Measurements from ENCODE around the gene SLC26A6. TPM values are rescaled to one million over a fixed set of nuclear protein-coding genes. Genes with fewer than 3 reads are reported as not detected.

SLC26A6 gene
- total RNA-seq, 1 experiment from 2014 or later, result 32.1 TPM

- DNase-seq (ENCODE audit: low spot score), result no peak
These were observed 1.5 kb downstream of the SLC26A6 start for GRCh38 chr3:48633743-48634142.

GRCh38 chr3:48633256-48633655 is 2.0 kb downstream of the SLC26A6 start:
- no peak for DNase-seq (ENCODE audit: low spot score)

- DNase-seq (ENCODE audit: low spot score), result no peak
These were observed 3.5 kb downstream of the SLC26A6 start for GRCh38 chr3:48631516-48632448.

- no peak for DNase-seq (ENCODE audit: low spot score)
These were observed 4.4 kb downstream of the SLC26A6 start for GRCh38 chr3:48630833-48631232.

- DNase-seq (ENCODE audit: low spot score), result no peak
These were observed 4.9 kb downstream of the SLC26A6 start for GRCh38 chr3:48630407-48630806.

- no peak for DNase-seq (ENCODE audit: low spot score)
These were observed 5.4 kb downstream of the SLC26A6 start for GRCh38 chr3:48629894-48630293.

- no peak for DNase-seq (ENCODE audit: low spot score)
These were observed 6.8 kb downstream of the SLC26A6 start for GRCh38 chr3:48628277-48629017.

GRCh38 chr3:48625600-48625999 is 9.7 kb downstream of the SLC26A6 start:
- DNase-seq (ENCODE audit: low spot score), result no peak

GRCh38 chr3:48624767-48625166 is 10.5 kb downstream of the SLC26A6 start:
- DNase-seq (ENCODE audit: low spot score), result no peak

- peak; percentile 13 for DNase-seq (ENCODE audit: low spot score)
These were observed 11.3 kb downstream of the SLC26A6 start for GRCh38 chr3:48623851-48624547.

- DNase-seq (ENCODE audit: low spot score), result no peak
These were observed 13.8 kb downstream of the SLC26A6 start, which contains the start of gene TMEM89 for GRCh38 chr3:48621461-48621869. TSS of gene TMEM89 (minus strand) at chr3:48621769. CDS start at chr3:48621756, 13 bp downstream.

GRCh38 chr3:48619541-48620524 is 15.4 kb downstream of the SLC26A6 start:
- DNase-seq (ENCODE audit: low spot score), result no peak

- no peak for DNase-seq (ENCODE audit: low spot score)
These were observed 17.7 kb downstream of the SLC26A6 start for GRCh38 chr3:48617559-48617958.

- no peak for DNase-seq (ENCODE audit: low spot score)
These were observed 21.2 kb downstream of the SLC26A6 start for GRCh38 chr3:48614044-48614443.

GRCh38 chr3:48612309-48612708 is 23.0 kb downstream of the SLC26A6 start:
- no peak for DNase-seq (ENCODE audit: low spot score)

GRCh38 chr3:48609088-48610005 is 25.9 kb downstream of the SLC26A6 start, which contains the start of gene UQCRC1:
TSS of gene UQCRC1 (minus strand) at chr3:48609646. CDS start at chr3:48609620, 26 bp downstream.
- peak; percentile 88 for DNase-seq (ENCODE audit: low spot score)

- no peak for DNase-seq (ENCODE audit: low spot score)
These were observed 27.7 kb downstream of the SLC26A6 start for GRCh38 chr3:48607519-48607918.

- no peak for DNase-seq (ENCODE audit: low spot score)
These were observed 33.7 kb downstream of the SLC26A6 start for GRCh38 chr3:48601622-48601994.
